IPS-18c (cell line): Measurements from ENCODE around the gene SYNJ2BP.
"Not testable (repeated sequence)": the region's sequence is repeated elsewhere in the genome, so short reads cannot be mapped to it uniquely, and the experiment has no call there.

Source experiments
- H3K4me3 ChIP-seq: 2 replicates; pipeline ENCODE4 v1.7.0; 2013; ENCODE audit warnings: low read depth, mild to moderate bottlenecking, low read length, moderate library complexity; ENCODE audit not compliant: insufficient read depth
- H3K9me3 ChIP-seq: one replicate; pipeline ENCODE4 v1.6.1; 2013; ENCODE audit warnings: mild to moderate bottlenecking, low read length, moderate library complexity; ENCODE audit not compliant: control insufficient read depth, insufficient read depth

SYNJ2BP gene

DNA sequence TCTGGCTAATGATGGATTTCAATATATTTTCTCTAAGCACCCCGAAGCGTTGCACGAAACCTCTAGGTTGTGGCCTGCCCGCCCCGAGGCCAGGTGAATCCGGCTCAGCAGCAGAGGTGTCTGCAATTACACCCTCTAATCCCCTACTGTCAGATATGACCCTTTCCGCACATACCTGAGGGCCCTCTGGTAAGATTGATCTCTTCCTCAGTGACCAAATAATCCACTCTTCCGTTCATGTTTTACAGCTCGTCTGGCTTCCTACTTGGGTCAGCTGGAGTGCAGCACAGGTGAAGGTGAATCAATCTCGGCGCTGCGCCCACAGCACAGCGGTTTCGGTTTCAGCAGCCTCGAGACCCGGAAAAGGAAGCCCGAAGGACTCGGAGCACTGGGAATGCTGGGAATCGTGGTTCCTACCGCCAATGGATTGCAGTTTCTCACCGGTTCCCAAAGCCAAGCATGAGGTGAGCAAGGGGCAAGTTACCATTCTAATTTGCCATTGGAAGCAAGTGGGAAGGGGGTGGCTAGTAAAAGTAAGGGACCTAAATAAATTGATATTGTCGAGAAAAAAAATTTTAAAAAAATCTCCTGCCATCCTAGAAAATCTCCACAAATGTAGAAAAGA lies at the start of gene SYNJ2BP:
Gene SYNJ2BP, minus strand, starts transcription at position 366 of the 625 bp plus-strand sequence. Its CDS starts 127 bp downstream, at position 239.
- peak within 1 kb of the TSS; percentile 92 for H3K4me3 ChIP-seq
- H3K9me3 ChIP-seq, result peaks cover 2% of the 10 kb centered on the region

GRCh38 chr14:70454731-70455130 lies 37.8 kb upstream of the SYNJ2BP start:
- Histone ChIP-seq H3K9me3 (no peaks in the 10 kb centered on the region), H3K4me3 (no peak overlapping the region)

- H3K9me3 ChIP-seq, result no peaks in the 10 kb centered on the region
- no peak within 1 kb of the TSS for H3K4me3 ChIP-seq
These were observed 35.0 kb upstream of the SYNJ2BP start, which contains the start of gene ADAM21 for GRCh38 chr14:70451874-70452273. ADAM21 (plus strand) TSS chr14:70452174; CDS start chr14:70457500, 5,326 bp downstream.

- Histone ChIP-seq H3K4me3 (no peak overlapping the region), H3K9me3 (peaks cover 8% of the 10 kb centered on the region)
These were observed 31.9 kb upstream of the SYNJ2BP start for GRCh38 chr14:70448633-70449340.

GRCh38 chr14:70442750-70443149 lies 25.9 kb upstream of the SYNJ2BP start:
- Histone ChIP-seq H3K4me3 (no peak overlapping the region), H3K9me3 (peaks cover 21% of the 10 kb centered on the region)

DNA sequence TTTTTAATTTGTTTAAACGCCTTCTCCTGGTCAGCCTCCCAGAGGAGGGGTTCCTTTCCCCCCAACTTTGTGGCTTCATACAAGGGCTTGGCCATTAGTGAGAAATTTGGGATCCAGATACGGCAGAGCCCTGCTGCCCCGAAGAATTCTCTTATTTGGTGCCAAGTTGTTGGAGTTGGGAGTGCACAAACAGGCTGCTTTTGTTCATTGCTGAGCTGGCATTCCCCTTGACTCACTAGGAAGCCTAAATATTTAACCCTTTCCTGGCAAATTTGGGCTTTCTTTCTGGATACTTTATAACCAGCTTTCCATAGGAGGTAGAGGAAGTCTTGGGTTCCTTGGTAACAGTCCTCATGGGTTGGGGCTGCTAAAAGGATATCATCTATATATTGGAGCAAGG lies 24.8 kb upstream of the SYNJ2BP start:
- H3K9me3 ChIP-seq, result peaks cover 25% of the 10 kb centered on the region

DNA sequence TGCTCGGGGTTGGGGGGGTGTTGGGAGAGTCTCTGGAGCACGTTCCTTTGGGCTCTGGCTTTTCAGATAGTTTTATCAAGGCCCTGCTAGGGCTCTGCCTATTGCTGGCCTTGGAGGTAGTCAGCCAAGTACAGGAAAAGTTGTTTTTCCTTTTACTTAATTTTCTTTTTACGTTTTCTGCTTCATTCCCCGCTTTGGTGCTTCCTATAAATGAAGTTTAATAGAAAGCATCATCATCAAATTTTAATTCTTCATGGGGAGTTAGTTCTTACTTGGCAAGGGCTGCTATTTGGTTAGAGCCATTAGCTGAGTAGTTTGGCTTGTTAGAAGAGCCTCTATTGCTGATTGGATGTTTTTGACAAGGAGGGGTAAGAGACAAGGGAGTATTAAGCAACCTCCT lies 20.0 kb upstream of the SYNJ2BP start:
- Histone ChIP-seq H3K9me3 (peaks cover 9% of the 10 kb centered on the region), H3K4me3 (no peak overlapping the region)

More for the DNA sequence above, 24.8 kb upstream of the SYNJ2BP start:
- H3K4me3 ChIP-seq, result no peak overlapping the region

DNA sequence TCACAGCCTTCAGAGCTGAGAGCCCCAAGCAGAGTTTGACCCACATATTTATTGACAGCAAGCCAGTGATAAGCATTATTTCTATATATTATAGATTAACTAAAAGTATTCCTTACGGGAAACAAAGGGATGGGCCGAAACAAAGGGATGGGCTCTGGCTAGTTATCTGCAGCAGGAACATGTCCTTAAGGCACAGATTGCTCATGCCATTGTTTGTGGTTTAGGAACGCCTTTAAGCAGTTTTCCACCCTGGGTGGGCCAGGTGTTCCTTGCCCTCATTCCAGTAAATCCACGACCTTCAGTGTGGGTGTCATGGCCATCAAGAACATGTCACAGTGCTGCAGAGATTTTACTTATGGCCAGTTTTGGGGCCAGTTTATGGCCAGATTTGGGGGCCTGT lies 9.7 kb upstream of the SYNJ2BP start:
- not testable (repeated sequence) for H3K4me3 ChIP-seq, H3K9me3 ChIP-seq

DNA sequence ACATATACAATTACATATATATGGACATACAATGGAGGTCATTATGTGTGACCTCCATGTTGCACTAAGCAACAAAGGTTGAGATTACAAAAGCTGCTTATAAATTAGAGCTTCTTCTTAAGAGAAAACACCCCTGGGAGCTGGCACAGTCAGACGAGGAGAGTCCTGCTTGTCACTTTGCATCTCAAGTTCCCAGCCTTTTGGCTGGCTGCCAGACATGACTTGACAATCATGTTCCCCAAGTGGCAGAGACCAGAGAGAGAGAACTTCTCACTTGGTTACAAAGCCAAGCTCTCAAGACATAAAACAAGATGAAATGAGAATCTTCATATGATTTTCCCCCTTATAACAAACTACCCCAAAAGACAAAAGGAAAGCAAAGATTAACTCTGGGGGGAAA lies 8.5 kb upstream of the SYNJ2BP start:
- H3K4me3 ChIP-seq, result no peak overlapping the region
- no peaks in the 10 kb centered on the region for H3K9me3 ChIP-seq

GRCh38 chr14:70422538-70422937 lies 5.6 kb upstream of the SYNJ2BP start:
- H3K9me3 ChIP-seq, result no peaks in the 10 kb centered on the region
- no peak overlapping the region for H3K4me3 ChIP-seq

GRCh38 chr14:70419270-70419931 lies 2.5 kb upstream of the SYNJ2BP start:
- H3K9me3 ChIP-seq, H3K4me3 ChIP-seq: not testable (repeated sequence)

DNA sequence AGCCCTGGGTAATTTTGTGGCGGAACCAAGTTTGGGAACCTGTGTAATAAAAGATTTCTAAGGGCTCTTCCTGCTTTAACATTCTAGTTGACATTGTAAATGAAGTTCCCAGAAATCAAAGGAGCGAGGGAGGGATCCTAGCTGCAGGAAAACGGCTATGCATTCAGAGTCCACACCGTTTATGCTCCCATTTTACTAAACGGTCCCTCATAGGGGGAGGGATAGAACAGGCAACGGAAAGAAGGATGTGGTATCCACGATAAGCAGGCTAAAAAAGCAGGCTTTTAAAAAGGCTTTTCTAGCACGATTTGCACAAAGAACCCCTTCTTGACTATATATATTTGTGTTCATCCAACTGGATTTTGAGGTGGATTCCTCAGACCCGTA lies 559 bp downstream of the SYNJ2BP start:
- Histone ChIP-seq H3K4me3 (peak overlapping the region; percentile 92), H3K9me3 (peaks cover 2% of the 10 kb centered on the region)

DNA sequence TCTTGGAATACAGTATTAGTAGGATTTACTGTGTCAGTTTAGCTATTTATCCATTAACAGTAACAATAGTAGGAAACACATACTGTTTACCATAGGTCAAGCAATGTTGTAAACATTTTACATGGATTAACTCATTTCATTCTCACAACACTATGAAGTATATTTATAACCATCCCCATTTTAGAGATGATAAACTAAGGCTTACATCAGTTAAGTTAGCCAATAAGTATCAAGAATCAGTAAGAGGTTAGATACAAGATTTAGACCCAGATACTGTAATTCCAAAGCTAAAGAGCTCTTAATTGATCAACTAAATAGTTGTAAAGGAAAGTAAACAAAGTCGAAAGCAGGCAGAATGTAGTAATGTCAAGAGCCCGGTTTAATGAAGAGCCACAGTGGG lies 1.1 kb downstream of the SYNJ2BP start:
- H3K4me3 ChIP-seq, result peak overlapping the region; percentile 92; the same call in 1 of the 2 replicates
- H3K9me3 ChIP-seq, result peaks cover 2% of the 10 kb centered on the region

DNA sequence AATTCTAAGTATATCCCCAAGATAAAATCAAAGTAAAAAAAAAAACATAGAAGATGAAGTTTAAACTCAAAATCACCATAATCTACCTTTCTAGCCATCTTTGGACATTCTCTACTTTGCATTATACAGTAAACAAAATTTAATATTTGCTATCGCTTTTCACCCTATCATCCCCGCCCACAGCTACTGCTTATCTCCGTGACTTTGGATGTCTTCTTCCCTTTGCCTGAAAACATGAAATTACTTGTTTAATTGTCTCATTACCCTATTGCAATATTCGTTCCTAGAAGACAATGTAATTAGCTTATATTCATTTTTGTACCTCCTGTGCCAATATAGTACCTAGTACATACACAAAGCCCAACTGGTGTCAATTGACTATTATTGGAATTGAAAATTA lies 9.3 kb downstream of the SYNJ2BP start:
- Histone ChIP-seq H3K4me3 (no peak overlapping the region), H3K9me3 (no peaks in the 10 kb centered on the region)

GRCh38 chr14:70406216-70406615 lies 10.7 kb downstream of the SYNJ2BP start:
- not testable (repeated sequence) for H3K9me3 ChIP-seq, H3K4me3 ChIP-seq

DNA sequence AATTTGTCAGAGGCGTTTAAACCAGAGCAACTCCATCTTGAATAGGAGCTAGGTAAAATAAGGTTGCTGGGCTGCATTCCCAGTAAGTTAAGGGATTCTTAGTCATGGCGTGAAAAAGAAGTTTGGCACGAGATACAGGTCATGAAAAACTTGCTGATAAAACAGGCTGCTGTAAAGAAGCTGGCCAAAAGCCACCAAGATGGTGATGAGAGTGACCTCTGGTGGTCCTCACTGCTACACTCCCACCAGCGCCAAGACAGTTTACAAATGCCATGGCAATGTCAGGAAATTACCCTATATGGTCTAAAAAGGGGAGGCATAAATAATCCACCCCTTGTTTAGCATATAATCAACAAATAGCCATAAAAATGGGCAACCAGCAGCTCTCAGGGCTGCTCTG lies 13.6 kb downstream of the SYNJ2BP start:
- H3K9me3 ChIP-seq, H3K4me3 ChIP-seq: not testable (repeated sequence)

DNA sequence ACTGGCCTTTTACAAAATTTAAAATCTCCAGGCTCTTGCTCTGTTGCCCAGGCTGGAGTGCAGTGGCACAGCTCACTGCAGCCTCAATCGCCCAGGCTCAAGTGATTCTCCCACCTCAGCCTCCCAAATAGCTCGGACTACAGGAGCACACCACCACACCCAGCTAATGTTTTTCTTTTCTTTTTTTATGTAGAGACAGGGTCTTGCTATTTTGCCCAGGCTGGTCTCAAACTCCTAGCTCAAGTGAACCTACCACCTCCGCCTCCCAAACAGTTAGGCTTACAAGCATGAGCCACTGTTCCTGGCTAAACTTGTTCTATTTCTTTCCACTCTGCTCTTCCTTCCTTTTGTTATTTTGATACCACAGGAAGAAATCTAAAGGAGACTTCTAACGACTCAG lies 15.2 kb downstream of the SYNJ2BP start:
- Histone ChIP-seq H3K9me3 (peaks cover 2% of the 10 kb centered on the region), H3K4me3 (no peak overlapping the region)
